Activated T-helper 17 cell treated with anti-CD3 and anti-CD28 coated beads, Interleukin-2, amount 50 U/mL, for 72 hours (primary cell): ENCODE results near the gene SPTLC3. TPM values are rescaled to one million over a fixed set of nuclear protein-coding genes. Genes with fewer than 3 reads are reported as not detected.
"Not testable (repeated sequence)": the region's sequence is repeated elsewhere in the genome, so short reads cannot be mapped to it uniquely, and the experiment has no call there.

Source experiments
- ATAC-seq: fragments of 150-1000 bp; cut with Tn5 transposase; replicated peaks from 2 replicates; pipeline ENCODE4 v1.10.0; 2021; ENCODE audit warnings: mild to moderate bottlenecking, moderate library complexity
- H3K27ac Mint-ChIP-seq: one replicate; pipeline ENCODE4 v1.8.0; 2022; ENCODE audit warnings: mixed read lengths
- H3K27me3 Mint-ChIP-seq: one replicate; pipeline ENCODE4 v1.8.0; 2022; ENCODE audit warnings: mixed read lengths
- H3K36me3 Mint-ChIP-seq: one replicate; pipeline ENCODE4 v1.8.0; 2022; ENCODE audit warnings: low read depth, mild to moderate bottlenecking, mixed read lengths
- H3K4me1 Mint-ChIP-seq: one replicate; pipeline ENCODE4 v1.8.0; 2022; ENCODE audit warnings: mixed read lengths
- H3K4me3 Mint-ChIP-seq: one replicate; pipeline ENCODE4 v1.8.0; 2022; ENCODE audit warnings: mild to moderate bottlenecking, mixed read lengths
- H3K9me3 Mint-ChIP-seq: one replicate; pipeline ENCODE4 v1.8.0; 2022; ENCODE audit warnings: mixed read lengths
- total RNA-seq, 2 donors: library from RNA; stranded (reverse); gene quantifications; one replicate each; pipeline ENCODE4 v1.2.3, GENCODE V29; 2022

Gene SPTLC3
- total RNA-seq, 2 donors from 2014 or later: not detected

GRCh38 chr20:12977328-12978125 lies 31.2 kb upstream of the SPTLC3 start:
- Mint-ChIP-seq H3K4me1 (no peaks in the 10 kb centered on the region), H3K4me3 (no peak overlapping the region), H3K36me3 (no peaks in the 10 kb centered on the region), H3K27me3 (peaks cover 9% of the 10 kb centered on the region), H3K27ac (no peak overlapping the region), H3K9me3 (no peaks in the 10 kb centered on the region)
- no peak for ATAC-seq

GRCh38 chr20:12978126-12978394 lies 30.7 kb upstream of the SPTLC3 start:
- Mint-ChIP-seq H3K4me3 (no peak overlapping the region), H3K4me1 (no peaks in the 10 kb centered on the region), H3K36me3 (no peaks in the 10 kb centered on the region), H3K27me3 (peaks cover 9% of the 10 kb centered on the region), H3K9me3 (no peaks in the 10 kb centered on the region), H3K27ac (no peak overlapping the region)
- ATAC-seq: no peak

GRCh38 chr20:12978613-12979495 lies 29.9 kb upstream of the SPTLC3 start:
- ATAC-seq: no peak
- no peaks in the 10 kb centered on the region for H3K9me3 Mint-ChIP-seq
- no peaks in the 10 kb centered on the region for H3K4me1 Mint-ChIP-seq
- H3K27ac Mint-ChIP-seq: no peak overlapping the region
- H3K4me3 Mint-ChIP-seq: no peak overlapping the region
- no peaks in the 10 kb centered on the region for H3K36me3 Mint-ChIP-seq
- H3K27me3 Mint-ChIP-seq: peaks cover 9% of the 10 kb centered on the region

- not testable (repeated sequence) for H3K9me3 Mint-ChIP-seq, ATAC-seq, H3K27me3 Mint-ChIP-seq, H3K27ac Mint-ChIP-seq, H3K4me1 Mint-ChIP-seq, H3K36me3 Mint-ChIP-seq, H3K4me3 Mint-ChIP-seq
Measured at GRCh38 chr20:12979713-12980112, 29.1 kb upstream of the SPTLC3 start.

- H3K27ac Mint-ChIP-seq: no peak overlapping the region
- H3K9me3 Mint-ChIP-seq: no peaks in the 10 kb centered on the region
- H3K36me3 Mint-ChIP-seq: no peaks in the 10 kb centered on the region
- H3K27me3 Mint-ChIP-seq: peaks cover 7% of the 10 kb centered on the region
- no peak overlapping the region for H3K4me3 Mint-ChIP-seq
- no peaks in the 10 kb centered on the region for H3K4me1 Mint-ChIP-seq
- ATAC-seq: no peak
Measured at GRCh38 chr20:12982098-12982497, 26.7 kb upstream of the SPTLC3 start.

- Mint-ChIP-seq H3K27ac (no peak overlapping the region), H3K36me3 (no peaks in the 10 kb centered on the region), H3K4me1 (no peaks in the 10 kb centered on the region), H3K4me3 (no peak overlapping the region), H3K27me3 (peaks cover 15% of the 10 kb centered on the region), H3K9me3 (no peaks in the 10 kb centered on the region)
- no peak for ATAC-seq
Measured at GRCh38 chr20:12984069-12984765, 24.6 kb upstream of the SPTLC3 start.

GRCh38 chr20:12984863-12985262 lies 23.9 kb upstream of the SPTLC3 start:
- no peaks in the 10 kb centered on the region for H3K36me3 Mint-ChIP-seq
- ATAC-seq: no peak
- no peak overlapping the region for H3K4me3 Mint-ChIP-seq
- H3K27ac Mint-ChIP-seq: no peak overlapping the region
- no peaks in the 10 kb centered on the region for H3K4me1 Mint-ChIP-seq
- peaks cover 15% of the 10 kb centered on the region for H3K27me3 Mint-ChIP-seq
- H3K9me3 Mint-ChIP-seq: no peaks in the 10 kb centered on the region

- no peak overlapping the region for H3K4me3 Mint-ChIP-seq
- no peaks in the 10 kb centered on the region for H3K36me3 Mint-ChIP-seq
- no peak overlapping the region for H3K27ac Mint-ChIP-seq
- H3K9me3 Mint-ChIP-seq: no peaks in the 10 kb centered on the region
- ATAC-seq: no peak
- no peaks in the 10 kb centered on the region for H3K4me1 Mint-ChIP-seq
- peaks cover 16% of the 10 kb centered on the region for H3K27me3 Mint-ChIP-seq
Measured at GRCh38 chr20:12987261-12987660, 21.5 kb upstream of the SPTLC3 start.

- no peak for ATAC-seq
- H3K36me3 Mint-ChIP-seq: no peaks in the 10 kb centered on the region
- H3K9me3 Mint-ChIP-seq: no peaks in the 10 kb centered on the region
- peaks cover 16% of the 10 kb centered on the region for H3K27me3 Mint-ChIP-seq
- H3K27ac Mint-ChIP-seq: no peak overlapping the region
- H3K4me1 Mint-ChIP-seq: no peaks in the 10 kb centered on the region
- H3K4me3 Mint-ChIP-seq: no peak overlapping the region
Measured at GRCh38 chr20:12989586-12990115, 19.1 kb upstream of the SPTLC3 start.

GRCh38 chr20:12997128-12997655 lies 11.6 kb upstream of the SPTLC3 start:
- no peaks in the 10 kb centered on the region for H3K4me1 Mint-ChIP-seq
- H3K27ac Mint-ChIP-seq: no peak overlapping the region
- no peak for ATAC-seq
- no peaks in the 10 kb centered on the region for H3K36me3 Mint-ChIP-seq
- H3K4me3 Mint-ChIP-seq: no peak overlapping the region
- peaks cover 3% of the 10 kb centered on the region for H3K27me3 Mint-ChIP-seq
- no peaks in the 10 kb centered on the region for H3K9me3 Mint-ChIP-seq

GRCh38 chr20:12998046-12998445 lies 10.7 kb upstream of the SPTLC3 start:
- H3K36me3 Mint-ChIP-seq: no peaks in the 10 kb centered on the region
- H3K4me1 Mint-ChIP-seq: no peaks in the 10 kb centered on the region
- H3K4me3 Mint-ChIP-seq: no peak overlapping the region
- H3K27ac Mint-ChIP-seq: no peak overlapping the region
- no peak for ATAC-seq
- peaks cover 7% of the 10 kb centered on the region for H3K27me3 Mint-ChIP-seq
- H3K9me3 Mint-ChIP-seq: no peaks in the 10 kb centered on the region

- Mint-ChIP-seq H3K4me3 (no peak overlapping the region), H3K4me1 (no peaks in the 10 kb centered on the region), H3K9me3 (no peaks in the 10 kb centered on the region), H3K27ac (no peak overlapping the region), H3K36me3 (no peaks in the 10 kb centered on the region), H3K27me3 (peaks cover 7% of the 10 kb centered on the region)
- no peak for ATAC-seq
Measured at GRCh38 chr20:12999201-12999600, 9.6 kb upstream of the SPTLC3 start.

- H3K4me3 Mint-ChIP-seq: no peak overlapping the region
Measured at GRCh38 chr20:13002251-13002650, 6.5 kb upstream of the SPTLC3 start.

GRCh38 chr20:13006825-13007224 lies 1.9 kb upstream of the SPTLC3 start:
- H3K27me3 Mint-ChIP-seq: peaks cover 3% of the 10 kb centered on the region

More at GRCh38 chr20:13002251-13002650, 6.5 kb upstream of the SPTLC3 start:
- Mint-ChIP-seq H3K27ac (no peak overlapping the region), H3K36me3 (no peaks in the 10 kb centered on the region), H3K9me3 (no peaks in the 10 kb centered on the region), H3K4me1 (no peaks in the 10 kb centered on the region), H3K27me3 (peaks cover 7% of the 10 kb centered on the region)
- no peak for ATAC-seq

More at GRCh38 chr20:13006825-13007224, 1.9 kb upstream of the SPTLC3 start:
- Mint-ChIP-seq H3K4me3 (no peak overlapping the region), H3K36me3 (no peaks in the 10 kb centered on the region), H3K27ac (no peak overlapping the region), H3K4me1 (peaks cover 9% of the 10 kb centered on the region), H3K9me3 (no peaks in the 10 kb centered on the region)
- ATAC-seq: no peak
